GM10248 (cell line): ENCODE data around the gene PLA2G4B.

Experiments used
- CTCF ChIA-PET: fragments of 300-600 bp; sonication (Branson Sonifier 250); formaldehyde crosslinking; extraction: SDS; loops from one replicate; lab custom pipeline; 2021; ENCODE audit warnings: antibody characterized with exemption; lab: Yijun Ruan, JAX
- POLR2A ChIA-PET: fragments of 350-650 bp; sonication (Branson Sonifier 250); formaldehyde crosslinking; extraction: SDS; loops from one replicate; lab custom pipeline; 2020; ENCODE audit warnings: antibody characterized with exemption; lab: Yijun Ruan, JAX
- DNase-seq: peaks from one replicate; pipeline ENCODE4 v3.0.0; 2012; ENCODE audit errors: extremely low spot score
- CTCF ChIP-seq: IDR thresholded peaks from 2 replicates; pipeline ENCODE4 v1.5.1; 2012; ENCODE audit warnings: mild to moderate bottlenecking, low read depth; ENCODE audit errors: extremely low read depth, missing control alignments, control extremely low read depth

Gene PLA2G4B

GRCh38 chr15:41811432-41812195 is 27.0 kb upstream of the PLA2G4B start:
- ChIA-PET POLR2A (interaction anchor here (0.8 kb wide), 1 partner anchor 254 kb away, joined by 4 read pairs; no protein-coding TSS in a partner anchor), CTCF (interaction anchor here (0.7 to 6.4 kb wide), 38 partner anchors 10 to 349 kb away, joined by 3 to 316 read pairs (median 4); partner anchors contain the start of genes JMJD7, MAPKBP1 and MGA)
- peak; percentile 91 for TF ChIP-seq CTCF
- peak; percentile 86 for DNase-seq

- POLR2A ChIA-PET = no interaction called here
- TF ChIP-seq CTCF = no peak
- DNase-seq = no peak
- CTCF ChIA-PET = interaction anchor here (1.2 to 6.4 kb wide), 15 partner anchors 9 to 350 kb away, joined by 3 to 316 read pairs (median 13); partner anchors contain the start of genes JMJD7 and MAPKBP1
These were observed 25.7 kb upstream of the PLA2G4B start for GRCh38 chr15:41812820-41813375.

- no peak for DNase-seq
- ChIA-PET CTCF (interaction anchor here (1.3 to 6.4 kb wide), 10 partner anchors 8 to 347 kb away, joined by 3 to 316 read pairs (median 14); partner anchors contain the start of genes JMJD7 and MAPKBP1), POLR2A (no interaction called here)
- TF ChIP-seq CTCF = no peak
These were observed 25.2 kb upstream of the PLA2G4B start for GRCh38 chr15:41813426-41813825.

- POLR2A ChIA-PET = no interaction called here
- CTCF ChIA-PET = interaction anchor here (0.8 to 6.4 kb wide), 2 partner anchors 39 to 211 kb away, joined by 3 to 316 read pairs; partner anchors contain the start of gene MAPKBP1
- TF ChIP-seq CTCF = no peak
- no peak for DNase-seq
These were observed 24.1 kb upstream of the PLA2G4B start for GRCh38 chr15:41814534-41814933.

GRCh38 chr15:41816788-41817187 is 21.9 kb upstream of the PLA2G4B start:
- ChIA-PET CTCF (interaction anchor here (1.3 to 2.3 kb wide), 3 partner anchors 43 to 213 kb away, joined by 3 to 15 read pairs (median 3); partner anchors contain the start of gene MAPKBP1), POLR2A (no interaction called here)
- TF ChIP-seq CTCF = no peak
- DNase-seq = no peak

GRCh38 chr15:41817327-41817726 is 21.3 kb upstream of the PLA2G4B start:
- DNase-seq = no peak
- no peak for TF ChIP-seq CTCF
- ChIA-PET CTCF (interaction anchor here (1.0 to 2.3 kb wide), 4 partner anchors 44 to 213 kb away, joined by 3 to 15 read pairs (median 6); partner anchors contain the start of gene MAPKBP1), POLR2A (no interaction called here)
